HG03039 (cell line): ENCODE measurements around the gene TMEM259.

ENCODE experiments used
- ATAC-seq: cut with Tn5 transposase; IDR thresholded peaks from one replicate; pipeline ENCODE4 v1.9.1; 2021; ENCODE audit warnings: mild to moderate bottlenecking, moderate library complexity; ENCODE audit not compliant: unreplicated experiment

TMEM259 gene

DNA sequence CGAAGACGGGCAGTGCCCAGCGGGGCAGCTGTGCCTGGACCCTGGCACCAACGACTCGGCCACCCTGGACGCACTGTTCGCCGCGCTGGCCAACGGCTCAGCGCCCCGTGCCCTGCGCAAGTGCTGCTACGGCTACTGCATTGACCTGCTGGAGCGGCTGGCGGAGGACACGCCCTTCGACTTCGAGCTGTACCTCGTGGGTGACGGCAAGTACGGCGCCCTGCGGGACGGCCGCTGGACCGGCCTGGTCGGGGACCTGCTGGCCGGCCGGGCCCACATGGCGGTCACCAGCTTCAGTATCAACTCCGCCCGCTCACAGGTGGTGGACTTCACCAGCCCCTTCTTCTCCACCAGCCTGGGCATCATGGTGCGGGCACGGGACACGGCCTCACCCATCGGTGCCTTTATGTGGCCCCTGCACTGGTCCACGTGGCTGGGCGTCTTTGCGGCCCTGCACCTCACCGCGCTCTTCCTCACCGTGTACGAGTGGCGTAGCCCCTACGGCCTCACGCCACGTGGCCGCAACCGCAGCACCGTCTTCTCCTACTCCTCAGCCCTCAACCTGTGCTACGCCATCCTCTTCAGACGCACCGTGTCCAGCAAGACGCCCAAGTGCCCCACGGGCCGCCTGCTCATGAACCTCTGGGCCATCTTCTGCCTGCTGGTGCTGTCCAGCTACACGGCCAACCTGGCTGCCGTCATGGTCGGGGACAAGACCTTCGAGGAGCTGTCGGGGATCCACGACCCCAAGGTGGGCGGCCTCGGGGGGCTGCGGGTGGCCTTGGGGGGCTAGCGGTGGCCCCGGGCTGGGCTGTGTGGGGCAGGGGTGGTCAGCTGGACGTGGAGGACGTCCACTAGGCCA lies 15.9 kb downstream of the TMEM259 start:
- ATAC-seq: no peak

GRCh38 chr19:1004204-1004802 lies 16.6 kb downstream of the TMEM259 start:
- ATAC-seq: no peak

- ATAC-seq: no peak
Measured at GRCh38 chr19:1003283-1003682, 17.6 kb downstream of the TMEM259 start.

DNA sequence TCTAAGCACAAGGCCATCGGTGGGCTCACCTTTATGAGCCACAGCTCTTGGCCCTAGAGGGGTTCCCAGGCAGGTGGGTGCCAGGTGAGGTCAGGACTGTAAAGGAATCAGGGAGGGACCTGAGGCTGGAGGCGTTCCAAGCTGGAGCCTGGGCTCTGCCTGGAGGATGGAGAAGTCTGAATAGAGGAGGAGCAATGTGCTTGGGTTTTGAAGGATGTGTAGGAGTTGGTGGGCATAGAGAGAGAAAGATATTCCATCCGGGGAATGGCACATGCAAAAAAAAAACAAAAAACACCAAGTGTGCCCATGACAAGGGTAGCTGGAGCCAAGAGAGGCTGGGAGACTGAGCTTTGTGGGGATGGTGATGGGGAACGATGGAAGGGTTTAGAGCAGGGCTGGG lies 18.3 kb downstream of the TMEM259 start:
- no peak for ATAC-seq

DNA sequence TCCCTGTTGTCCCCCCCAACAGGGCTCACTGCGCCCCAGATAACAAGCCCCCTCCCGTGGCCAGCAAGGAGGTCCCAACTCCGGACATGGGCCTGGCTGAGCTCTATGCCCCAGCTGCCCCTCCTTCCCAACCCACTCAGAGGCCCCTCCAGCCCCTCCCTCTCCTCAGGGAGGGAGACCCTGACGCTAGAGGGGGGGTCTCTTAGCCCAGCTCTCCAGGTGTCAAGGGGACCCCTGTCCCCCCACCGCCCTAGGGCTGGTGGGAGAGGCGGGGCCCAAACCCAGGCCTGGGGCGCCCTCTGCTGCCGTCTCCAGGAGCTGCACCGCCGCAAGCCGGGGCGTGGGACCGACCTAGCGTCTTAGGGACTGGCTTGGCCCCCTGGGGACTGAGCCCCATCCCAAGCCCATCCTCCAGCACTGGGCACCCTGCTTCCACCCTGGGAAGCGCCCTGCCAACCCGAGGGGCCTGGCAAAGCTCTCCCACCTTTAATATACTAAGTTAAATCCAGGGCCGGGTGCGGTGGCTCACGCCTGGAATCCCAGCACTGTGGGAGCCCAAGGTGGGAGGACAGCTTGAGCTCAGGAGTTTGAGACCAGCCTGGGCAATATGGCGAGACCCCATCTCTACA lies 19.3 kb downstream of the TMEM259 start:
- no peak for ATAC-seq

DNA sequence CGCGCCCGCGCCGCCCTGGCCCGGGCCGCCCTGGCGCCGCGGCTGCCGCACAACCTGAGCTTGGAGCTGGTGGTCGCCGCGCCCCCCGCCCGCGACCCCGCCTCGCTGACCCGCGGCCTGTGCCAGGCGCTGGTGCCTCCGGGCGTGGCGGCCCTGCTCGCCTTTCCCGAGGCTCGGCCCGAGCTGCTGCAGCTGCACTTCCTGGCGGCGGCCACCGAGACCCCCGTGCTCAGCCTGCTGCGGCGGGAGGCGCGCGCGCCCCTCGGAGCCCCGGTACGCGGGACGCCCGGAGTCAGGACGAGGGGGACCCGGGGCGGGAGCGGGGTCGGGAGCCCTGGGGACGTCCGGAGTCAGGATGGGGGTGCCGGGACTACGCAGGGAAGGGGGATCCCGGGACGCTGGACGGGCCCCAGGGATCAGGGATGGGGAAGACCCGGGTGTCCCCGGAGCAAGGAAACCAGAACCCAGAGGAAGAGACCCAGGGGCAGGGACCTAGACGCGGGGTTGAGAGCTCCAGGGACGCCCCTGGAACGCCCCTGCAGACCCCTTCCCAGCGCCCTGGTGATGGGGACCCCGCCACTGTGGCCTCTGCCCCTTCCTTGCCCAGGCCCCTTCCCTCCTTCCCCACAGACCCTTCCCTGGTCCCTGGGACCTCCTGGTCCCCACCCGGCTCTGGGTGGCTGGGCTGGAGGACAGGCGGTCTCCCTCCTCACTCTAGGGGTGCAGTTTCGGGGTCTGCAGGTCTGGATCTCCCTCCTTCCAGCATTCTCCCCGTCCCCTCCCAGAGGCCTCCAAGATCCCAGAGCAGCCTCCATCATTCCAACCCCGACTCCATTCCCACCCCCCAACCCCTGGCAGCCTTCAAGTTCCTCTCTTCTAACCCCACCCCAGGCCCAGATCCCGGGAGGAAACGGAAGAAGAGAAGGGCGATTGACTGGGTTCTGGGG lies 20.1 kb downstream of the TMEM259 start:
- ATAC-seq: no peak

- ATAC-seq: no peak
Measured at GRCh38 chr19:1000095-1000494, 20.8 kb downstream of the TMEM259 start, which contains the start of gene GRIN3B. Gene GRIN3B, plus strand, starts transcription at chr19:1000419. Its CDS starts 19 bp downstream, at chr19:1000438.

- no peak for ATAC-seq
Measured at GRCh38 chr19:999379-999719, 21.6 kb downstream of the TMEM259 start.

- ATAC-seq: no peak
Measured at GRCh38 chr19:998064-998463, 22.9 kb downstream of the TMEM259 start.

DNA sequence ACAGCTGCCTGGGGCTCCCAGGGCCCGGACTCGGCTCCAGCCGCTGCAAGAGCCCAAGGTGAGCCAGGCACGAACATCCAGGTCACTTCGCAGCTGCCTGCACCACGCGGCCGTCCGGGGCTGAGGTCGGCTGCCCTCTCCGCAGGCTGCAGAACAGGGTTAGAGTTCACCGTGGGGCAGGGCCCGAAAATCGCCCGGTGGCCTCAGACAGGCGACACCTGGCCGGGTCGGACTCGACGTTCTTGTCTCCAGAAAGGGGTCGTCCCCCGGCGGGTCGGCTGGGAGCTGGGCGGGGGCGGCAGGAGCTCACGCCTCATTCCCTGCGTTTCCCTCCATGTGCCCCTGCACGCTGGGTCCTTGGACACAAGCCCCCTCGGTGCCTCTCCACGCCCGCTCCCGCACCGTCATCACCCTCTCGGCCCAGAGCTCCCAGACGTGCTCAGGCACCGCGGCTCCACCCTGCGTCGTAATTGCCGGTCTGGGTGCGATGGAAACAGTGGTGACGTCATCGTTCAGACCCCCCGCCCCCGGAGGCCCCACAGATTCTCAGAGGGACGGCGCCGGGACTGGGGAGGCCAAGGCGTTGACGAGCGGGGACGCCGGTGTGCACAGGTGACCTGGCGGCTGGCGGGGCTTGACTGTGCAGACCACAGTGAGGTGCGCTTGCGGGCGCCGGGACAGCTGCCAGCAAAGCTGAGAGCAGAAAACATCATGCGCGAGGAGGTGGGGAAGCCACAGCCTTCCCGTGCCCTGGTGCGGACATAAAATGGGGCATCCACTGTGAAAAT lies 24.7 kb downstream of the TMEM259 start:
- no peak for ATAC-seq

- no peak for ATAC-seq
Measured at GRCh38 chr19:995051-995827, 25.7 kb downstream of the TMEM259 start.

GRCh38 chr19:994516-994915 lies 26.4 kb downstream of the TMEM259 start:
- ATAC-seq: no peak

DNA sequence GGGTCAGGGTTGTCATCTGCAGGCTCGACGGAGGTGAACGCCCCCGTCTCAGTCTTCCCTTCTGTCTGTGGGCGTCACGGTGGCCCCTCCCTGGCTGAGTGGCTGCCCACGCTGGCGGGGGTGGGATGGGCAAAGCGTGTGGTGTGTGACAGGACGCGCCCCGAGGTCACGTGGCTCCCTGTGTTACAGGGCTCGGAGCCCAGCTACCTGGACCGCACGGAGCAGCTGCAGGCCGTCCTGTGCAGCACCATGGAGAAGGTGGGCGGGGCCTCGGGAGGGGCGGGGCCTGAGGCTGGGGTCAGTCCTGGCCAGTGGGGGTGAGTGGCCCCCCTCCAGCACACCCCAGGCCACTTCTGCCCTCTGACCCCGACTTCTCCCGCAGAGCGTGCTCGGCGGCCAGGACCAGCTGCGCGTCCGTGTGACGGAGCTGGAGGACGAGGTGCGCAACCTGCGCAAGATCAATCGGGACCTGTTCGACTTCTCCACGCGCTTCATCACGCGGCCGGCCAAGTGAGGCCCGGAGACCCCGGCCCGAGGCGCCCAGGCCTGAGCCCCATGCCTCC lies 27.0 kb downstream of the TMEM259 start:
- no peak for ATAC-seq

- no peak for ATAC-seq
Measured at GRCh38 chr19:993361-993830, 27.5 kb downstream of the TMEM259 start.

GRCh38 chr19:992670-993055 lies 28.3 kb downstream of the TMEM259 start:
- no peak for ATAC-seq

- no peak for ATAC-seq
Measured at GRCh38 chr19:991932-992669, 28.8 kb downstream of the TMEM259 start.

DNA sequence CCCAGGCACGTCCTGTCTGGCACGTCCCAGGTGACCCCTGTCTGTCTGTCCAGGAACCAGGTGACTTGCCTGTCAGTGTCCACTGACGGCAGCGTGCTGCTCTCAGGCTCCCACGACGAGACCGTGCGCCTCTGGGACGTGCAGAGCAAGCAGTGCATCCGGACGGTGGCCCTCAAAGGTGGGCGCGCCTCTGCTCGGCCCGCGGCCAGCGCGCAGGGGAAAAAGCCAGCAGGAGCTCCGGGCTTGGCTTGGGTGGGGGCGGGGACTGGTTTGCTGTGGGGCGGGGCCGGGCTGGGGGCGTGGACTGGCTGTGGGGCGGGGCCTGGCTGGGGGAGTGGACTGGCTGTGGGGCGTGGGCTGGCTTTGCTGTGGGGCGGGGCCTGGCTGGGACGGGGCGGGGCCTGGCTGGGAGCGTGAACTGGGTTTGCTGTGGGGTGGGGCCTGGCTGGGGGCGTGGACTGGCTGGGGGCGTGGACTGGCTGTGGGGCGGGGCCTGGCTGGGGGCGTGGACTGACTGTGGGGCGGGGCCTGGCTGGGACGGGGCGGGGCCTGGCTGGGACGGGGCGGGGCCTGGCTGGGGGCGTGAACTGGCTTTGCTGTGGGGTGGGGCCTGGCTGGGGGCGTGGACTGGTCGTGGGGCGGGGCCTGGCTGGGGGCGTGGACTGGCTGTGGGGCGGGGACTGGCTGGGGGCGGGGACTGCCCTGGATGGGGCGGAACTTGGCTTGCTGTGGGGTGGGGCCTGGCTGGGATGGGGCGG lies 29.6 kb downstream of the TMEM259 start:
- no peak for ATAC-seq

DNA sequence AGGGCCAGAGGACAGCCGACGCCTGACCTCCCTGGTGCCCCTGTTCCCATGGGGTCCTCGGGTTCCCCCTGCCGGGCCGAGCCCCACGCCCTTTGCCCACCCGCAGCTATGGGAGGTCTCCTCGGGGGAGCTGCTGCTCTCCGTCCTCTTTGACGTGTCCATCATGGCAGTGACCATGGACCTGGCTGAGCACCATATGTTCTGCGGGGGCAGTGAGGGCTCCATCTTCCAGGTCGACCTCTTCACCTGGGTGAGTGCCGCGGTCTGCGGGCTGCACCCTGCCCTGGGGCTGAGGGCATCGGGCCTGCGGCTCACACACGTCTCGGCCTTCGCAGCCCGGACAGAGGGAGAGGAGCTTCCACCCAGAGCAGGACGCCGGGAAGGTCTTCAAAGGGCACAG lies 30.2 kb downstream of the TMEM259 start:
- no peak for ATAC-seq
